Skeletal muscle cell (primary cell): ENCODE results near the gene KRTAP26-1.

Experiments
- DNase-seq: peaks from one replicate; pipeline ENCODE4 v3.0.0-alpha.2; 2010; ENCODE audit warnings: low read depth
- H3K4me3 ChIP-seq: 2 replicates; pipeline ENCODE4 v1.5.1; 2011; ENCODE audit warnings: low read depth, mild to moderate bottlenecking, control low read depth, low read length, moderate library complexity

Gene KRTAP26-1

DNA sequence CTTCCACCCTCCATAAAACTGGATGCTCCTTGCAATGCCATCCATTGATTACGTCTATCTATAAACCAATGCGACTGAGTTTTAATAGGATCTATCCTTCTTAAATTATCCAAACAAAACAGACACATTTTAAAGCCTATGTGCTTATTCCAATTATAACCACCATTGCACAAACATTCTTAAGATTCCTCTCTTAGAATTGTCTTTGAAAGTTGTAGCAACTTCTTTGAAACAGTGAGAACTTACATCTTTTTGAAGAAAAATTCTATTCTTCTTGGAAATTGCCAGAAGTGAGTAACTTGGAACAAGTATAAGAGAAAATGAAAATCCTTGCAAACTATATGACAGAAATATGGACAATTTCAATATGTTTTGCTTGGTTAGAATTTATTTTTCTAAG lies at the start of gene KRTAP26-1:
Gene KRTAP26-1 (minus strand): TSS at position 101 of the 400 bp plus-strand sequence. CDS start 280 bp downstream, outside the sequence.
- H3K4me3 ChIP-seq, result no peak within 1 kb of the TSS
- no peak for DNase-seq

- DNase-seq, result no peak
These were observed 35.8 kb upstream of the KRTAP26-1 start for GRCh38 chr21:30355906-30356305.

DNA sequence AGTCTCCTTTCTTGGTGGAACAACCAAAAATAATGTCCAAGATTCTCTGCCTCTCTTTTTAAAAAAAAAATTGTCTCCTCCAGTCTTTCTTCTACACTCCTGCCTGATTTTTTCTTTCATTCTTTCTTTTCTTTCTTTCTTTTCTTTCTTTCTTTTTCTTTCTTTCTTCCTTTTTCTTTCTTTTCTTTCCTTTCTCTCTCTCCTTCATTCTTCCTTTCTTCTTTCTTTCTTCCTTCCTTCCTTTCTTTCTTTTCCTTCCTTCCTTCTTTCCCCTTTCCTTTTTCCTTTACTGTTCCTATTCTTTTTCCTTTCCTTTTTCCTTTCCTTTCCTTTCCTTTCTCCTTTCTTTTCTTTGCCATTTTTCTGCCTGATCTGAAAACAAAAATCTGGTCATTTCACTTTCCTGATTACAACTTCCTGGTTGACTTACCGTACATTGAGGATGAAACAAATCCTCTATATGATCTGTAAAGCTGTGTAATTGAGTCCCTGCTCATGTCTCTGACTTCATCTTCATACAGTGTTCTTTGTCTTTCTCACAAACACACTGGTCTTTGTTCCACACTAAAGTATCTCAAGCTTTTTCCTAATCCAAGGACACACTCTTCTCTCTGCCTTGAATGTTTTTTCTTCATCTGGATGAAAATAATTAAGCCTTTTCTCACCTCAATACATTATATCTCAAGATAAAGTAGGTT lies 34.3 kb upstream of the KRTAP26-1 start:
- DNase-seq, result no peak
- no peak overlapping the region for H3K4me3 ChIP-seq

More at GRCh38 chr21:30355906-30356305, 35.8 kb upstream of the KRTAP26-1 start:
- no peak overlapping the region for H3K4me3 ChIP-seq

DNA sequence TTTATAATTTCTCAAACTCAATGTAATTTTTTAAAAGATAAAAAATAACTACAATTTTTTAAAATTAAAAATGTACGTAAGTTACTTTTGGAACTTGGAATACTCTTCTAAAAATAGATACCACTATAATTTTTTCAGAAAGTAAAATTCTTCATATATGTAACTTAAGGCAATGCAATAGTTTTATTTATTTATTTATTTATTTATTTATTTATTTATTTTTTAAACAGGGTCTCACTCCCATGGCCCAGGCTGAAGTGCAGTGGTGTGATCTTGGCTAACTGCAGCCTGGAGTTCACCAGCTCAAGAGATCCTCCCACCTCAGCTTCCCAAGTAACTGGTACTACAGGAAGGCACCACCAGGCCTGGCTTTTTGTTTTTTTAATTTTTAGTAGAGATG lies 31.4 kb upstream of the KRTAP26-1 start:
- no peak for DNase-seq
- no peak overlapping the region for H3K4me3 ChIP-seq

- DNase-seq, result no peak
- H3K4me3 ChIP-seq, result no peak overlapping the region
These were observed 29.5 kb upstream of the KRTAP26-1 start for GRCh38 chr21:30349572-30349971.

- no peak within 1 kb of the TSS for H3K4me3 ChIP-seq
- DNase-seq, result no peak
These were observed 28.4 kb upstream of the KRTAP26-1 start, which contains the start of gene KRTAP23-1 for GRCh38 chr21:30348506-30348905. Gene KRTAP23-1, minus strand, starts transcription at chr21:30348606. Its CDS starts 0 bp downstream, at chr21:30348606.

DNA sequence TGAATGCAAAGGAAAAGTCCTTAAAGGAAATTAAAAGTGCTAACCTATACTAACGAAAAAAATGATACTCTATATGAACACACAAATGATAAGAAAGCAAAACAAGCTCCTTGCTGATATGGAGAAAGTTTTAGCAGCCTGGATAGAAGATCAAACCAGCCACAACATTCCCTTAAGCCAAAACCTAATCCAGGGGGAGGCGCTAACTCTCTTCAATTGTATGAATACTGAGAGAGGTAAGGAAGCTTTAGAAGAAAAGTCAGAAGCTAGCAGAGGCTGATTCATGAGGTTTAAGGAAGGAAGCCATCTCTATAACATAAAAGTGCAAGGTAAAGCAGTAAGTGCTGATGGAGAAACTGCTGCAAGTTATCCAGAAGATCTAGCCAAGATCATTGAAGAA lies 24.9 kb upstream of the KRTAP26-1 start:
- H3K4me3 ChIP-seq, result no peak overlapping the region
- DNase-seq, result no peak

GRCh38 chr21:30340714-30341573 lies 20.8 kb upstream of the KRTAP26-1 start:
- H3K4me3 ChIP-seq, result no peak overlapping the region
- DNase-seq, result no peak

DNA sequence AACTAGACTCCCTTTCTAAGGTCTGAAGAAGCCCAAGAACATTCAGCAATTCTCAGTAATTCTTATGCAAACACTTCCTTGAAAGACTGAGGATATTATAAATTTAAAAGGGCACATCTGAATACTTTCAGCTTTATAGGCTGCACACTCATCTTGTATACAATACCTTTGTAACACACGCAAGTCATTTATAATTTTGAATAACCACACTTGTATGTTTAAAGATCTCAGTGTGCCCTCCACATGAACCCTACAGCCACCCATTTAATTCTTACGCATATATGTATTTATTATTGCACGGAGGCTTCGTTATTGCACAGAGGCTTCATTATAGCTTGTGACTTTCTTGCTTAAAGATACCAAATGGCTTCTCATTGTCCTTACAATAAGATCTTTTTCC lies 18.6 kb upstream of the KRTAP26-1 start:
- no peak for DNase-seq
- no peak overlapping the region for H3K4me3 ChIP-seq

- DNase-seq, result no peak
- H3K4me3 ChIP-seq, result no peak overlapping the region
These were observed 17.7 kb upstream of the KRTAP26-1 start for GRCh38 chr21:30337772-30338171.

GRCh38 chr21:30337276-30337744 lies 17.2 kb upstream of the KRTAP26-1 start, which contains the start of gene KRTAP27-1:
Gene KRTAP27-1, minus strand, starts transcription at chr21:30337694. Its CDS starts 26 bp downstream, at chr21:30337668.
- no peak within 1 kb of the TSS for H3K4me3 ChIP-seq

DNA sequence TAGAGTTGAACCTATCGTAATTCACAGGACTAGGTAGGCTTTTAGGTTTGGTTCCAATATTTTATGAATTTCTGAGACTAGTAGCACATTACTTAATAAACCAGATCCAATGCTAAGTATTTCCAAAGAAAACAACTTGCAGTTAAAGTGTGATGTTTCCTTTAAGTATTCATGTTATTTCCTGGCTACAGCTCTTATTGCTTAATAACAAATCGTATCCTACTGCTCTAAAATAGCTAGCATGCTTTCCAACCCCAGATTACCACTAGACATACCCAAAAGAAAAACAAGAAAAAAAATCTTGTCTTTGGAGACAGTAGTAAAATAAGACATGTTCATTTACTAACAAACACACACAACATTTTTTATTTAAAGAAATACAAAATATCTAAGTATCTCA lies 16.5 kb upstream of the KRTAP26-1 start:
- no peak overlapping the region for H3K4me3 ChIP-seq
- no peak for DNase-seq

More at GRCh38 chr21:30337276-30337744, 17.2 kb upstream of the KRTAP26-1 start, which contains the start of gene KRTAP27-1:
- DNase-seq, result no peak

DNA sequence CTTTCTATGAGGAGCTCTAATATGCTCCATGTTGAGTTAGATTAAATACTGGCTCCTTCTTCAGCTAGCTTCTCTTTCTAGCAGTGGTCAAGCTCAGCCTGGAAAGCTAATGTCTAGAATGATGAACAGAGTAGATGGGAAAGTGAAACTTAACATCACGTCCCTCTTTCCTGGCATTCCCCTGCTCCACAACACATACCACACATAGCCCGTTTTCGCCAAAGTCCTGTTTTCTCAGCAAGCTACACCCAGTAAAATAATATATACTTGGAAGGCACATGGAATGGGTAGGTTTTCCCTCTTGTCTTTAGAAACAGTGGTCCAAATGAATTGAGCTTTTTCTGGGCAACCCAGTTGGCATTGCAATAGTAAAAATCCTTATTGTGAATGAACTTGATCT lies 13.6 kb upstream of the KRTAP26-1 start:
- no peak for DNase-seq
- H3K4me3 ChIP-seq, result no peak overlapping the region

DNA sequence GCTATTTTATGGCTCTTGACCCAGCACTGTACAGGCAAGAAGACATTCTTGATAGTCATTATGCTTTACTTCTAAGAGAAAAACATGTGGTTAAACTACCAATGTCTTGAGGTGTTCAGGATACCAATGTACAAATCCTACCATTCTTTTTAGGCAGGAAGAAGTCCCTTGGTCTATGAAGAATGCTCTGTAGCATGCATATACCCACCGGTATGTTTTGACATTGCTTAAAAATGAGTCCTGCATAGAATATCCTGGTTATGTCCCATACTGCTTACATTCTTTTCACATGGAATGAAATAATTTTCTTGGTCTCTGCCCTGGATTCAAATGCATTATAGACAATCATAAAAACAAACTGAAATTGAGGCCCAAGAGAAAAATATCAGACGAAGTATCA lies 12.6 kb upstream of the KRTAP26-1 start:
- DNase-seq, result no peak
- H3K4me3 ChIP-seq, result no peak overlapping the region

DNA sequence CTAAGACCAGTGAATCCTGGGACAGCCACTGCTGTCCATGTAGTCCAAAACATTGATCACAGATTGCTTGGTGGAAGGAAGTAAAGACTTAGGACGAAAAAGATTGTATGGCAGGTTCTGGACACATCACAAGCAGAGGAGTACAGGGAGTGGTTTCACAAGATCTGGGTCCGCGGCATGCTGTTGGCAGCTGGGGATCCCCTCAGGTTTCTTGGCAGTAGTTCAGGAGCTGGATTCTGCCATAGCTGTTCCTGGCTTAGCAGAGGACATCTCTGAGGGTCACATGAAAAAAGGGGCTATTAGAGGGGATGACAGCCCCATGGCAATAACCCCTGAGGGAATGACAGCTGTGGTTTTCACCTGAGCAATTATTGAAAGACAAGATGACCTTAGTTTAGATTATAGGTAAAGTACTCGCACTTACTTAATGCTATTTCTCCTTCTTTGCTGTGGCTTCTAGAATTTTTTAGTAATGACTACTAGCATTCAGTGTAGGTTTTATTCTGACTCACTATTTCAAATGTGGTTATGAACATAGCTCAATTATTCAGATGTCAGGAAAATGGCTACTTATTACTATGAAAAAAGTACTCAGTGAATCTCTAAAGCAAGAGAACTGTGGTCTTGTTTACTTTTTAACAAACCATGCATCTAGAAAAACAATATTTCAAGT lies 9.2 kb upstream of the KRTAP26-1 start:
- no peak for DNase-seq
- H3K4me3 ChIP-seq, result no peak overlapping the region

DNA sequence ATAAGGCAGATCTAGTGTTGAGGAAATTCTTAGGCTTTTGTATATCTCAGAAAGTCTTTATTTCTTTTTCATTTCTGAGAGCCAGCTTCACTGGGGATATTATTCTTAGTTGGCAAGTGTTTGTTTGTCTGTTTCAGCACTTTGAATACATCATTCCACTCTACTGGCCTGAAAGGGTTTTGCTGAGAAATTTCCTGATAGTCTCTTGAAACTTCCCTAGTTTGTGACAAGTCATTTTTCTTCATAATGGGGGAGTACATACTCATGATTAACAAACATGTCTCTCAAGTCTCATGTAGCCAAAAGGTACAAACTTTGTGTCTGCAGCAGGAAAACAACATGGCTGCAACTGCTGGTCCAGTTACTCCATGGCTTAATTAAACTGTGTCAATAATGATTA lies 6.3 kb upstream of the KRTAP26-1 start:
- no peak for DNase-seq
- no peak overlapping the region for H3K4me3 ChIP-seq

GRCh38 chr21:30315701-30316100 lies 4.4 kb downstream of the KRTAP26-1 start:
- DNase-seq, result no peak

DNA sequence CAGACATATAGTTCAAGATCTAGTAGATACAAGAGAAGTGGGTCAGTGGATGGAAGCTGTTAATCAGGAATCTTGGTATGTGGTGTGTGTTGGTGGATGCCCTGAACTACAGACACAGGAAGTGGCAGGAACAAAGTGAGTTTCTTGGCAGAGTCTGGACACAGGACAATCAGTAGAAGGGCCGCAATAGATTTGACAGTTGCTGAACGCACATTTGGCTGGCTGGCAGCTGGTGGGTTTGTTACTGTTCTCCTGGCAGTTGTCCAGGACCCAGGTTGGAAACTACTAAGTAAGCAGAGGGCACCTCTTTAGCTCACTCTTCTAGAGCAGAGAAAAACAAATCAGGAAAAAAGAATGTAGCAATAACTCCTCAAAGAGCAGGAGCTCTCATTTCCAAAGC lies 13.2 kb downstream of the KRTAP26-1 start:
- no peak overlapping the region for H3K4me3 ChIP-seq
- DNase-seq, result no peak

More at GRCh38 chr21:30315701-30316100, 4.4 kb downstream of the KRTAP26-1 start:
- H3K4me3 ChIP-seq, result no peak overlapping the region

DNA sequence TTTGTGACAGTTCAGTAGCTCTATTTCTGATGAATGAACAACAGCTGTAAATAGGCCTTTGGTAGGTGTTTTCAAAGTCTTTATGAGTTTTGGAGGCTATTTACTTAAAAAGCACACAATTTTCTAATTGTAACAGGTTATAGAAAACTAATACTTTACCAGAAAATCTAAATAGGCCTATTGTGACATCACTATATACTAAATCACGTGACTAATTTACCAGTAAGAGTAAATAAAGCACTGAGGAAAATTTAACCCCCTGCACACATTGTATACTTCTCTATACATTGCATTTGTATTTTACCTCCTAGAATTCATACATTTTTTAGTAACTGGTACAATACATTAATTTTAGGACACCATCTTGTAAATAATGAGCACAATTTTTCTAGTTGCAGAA lies 15.0 kb downstream of the KRTAP26-1 start:
- no peak overlapping the region for H3K4me3 ChIP-seq
- DNase-seq, result no peak

- DNase-seq, result no peak
- H3K4me3 ChIP-seq, result no peak within 1 kb of the TSS
These were observed 30.9 kb downstream of the KRTAP26-1 start, which contains the start of gene KRTAP25-1 for GRCh38 chr21:30289215-30289614. Gene KRTAP25-1, minus strand, starts transcription at chr21:30289514. Its CDS starts 24 bp downstream, at chr21:30289490.
